GM19025 (cell line): ENCODE measurements around the gene NDFIP2.

Experiments
- ATAC-seq: cut with Tn5 transposase; IDR thresholded peaks from one replicate; pipeline ENCODE4 v1.9.1; 2021; ENCODE audit warnings: mild to moderate bottlenecking, low read depth, moderate library complexity; ENCODE audit not compliant: unreplicated experiment

Gene NDFIP2

DNA sequence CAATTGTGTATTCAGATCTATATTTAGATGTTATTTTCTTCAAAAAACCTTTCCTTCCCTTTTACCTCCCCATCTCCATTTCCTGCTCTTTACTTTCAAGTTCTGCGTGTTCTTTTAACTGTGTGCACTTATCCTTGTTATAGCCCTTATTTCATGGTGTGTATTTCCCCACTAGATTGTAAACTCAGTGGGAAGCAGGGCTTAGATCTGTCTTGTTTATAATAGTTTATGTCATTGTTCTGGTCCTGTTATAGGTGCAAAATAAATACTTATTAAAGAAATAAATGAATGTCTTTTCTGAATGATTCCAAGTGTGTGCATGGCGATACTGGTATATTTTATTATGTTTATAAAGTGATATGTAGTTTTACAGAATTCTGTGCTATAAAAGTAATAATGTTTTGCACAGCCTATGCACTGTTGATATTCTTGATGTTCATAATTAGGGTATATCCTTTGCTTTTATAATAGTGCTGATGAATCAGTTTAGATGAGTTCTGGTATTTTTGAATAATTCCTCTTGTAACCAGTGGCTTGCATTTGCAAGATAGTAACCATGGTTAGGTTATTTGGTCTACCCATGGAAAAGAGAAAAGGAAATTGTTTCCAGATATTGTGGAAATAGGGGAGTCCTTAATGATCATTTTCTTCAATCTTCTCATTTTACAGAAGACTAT is 12.1 kb downstream of the NDFIP2 start:
- no peak for ATAC-seq

DNA sequence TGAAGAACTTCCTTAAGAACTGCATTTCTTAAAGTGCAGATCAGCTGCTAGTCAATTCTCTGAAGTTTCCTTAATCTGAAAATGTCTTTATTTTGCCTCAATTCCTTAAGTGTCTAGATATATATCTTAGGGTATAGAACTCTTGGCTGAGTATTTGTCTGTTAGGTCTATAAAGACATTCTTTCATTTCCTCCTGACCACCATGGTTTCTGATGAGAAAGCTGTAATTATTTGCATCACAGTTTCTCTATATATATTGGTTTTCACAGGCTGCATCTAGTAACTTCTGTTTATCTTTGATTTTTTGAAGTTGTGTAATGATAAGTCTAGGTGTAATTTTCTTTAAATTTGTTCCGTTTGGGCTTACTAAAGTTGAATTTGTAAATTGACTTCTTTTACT is 15.2 kb downstream of the NDFIP2 start:
- ATAC-seq, result no peak

DNA sequence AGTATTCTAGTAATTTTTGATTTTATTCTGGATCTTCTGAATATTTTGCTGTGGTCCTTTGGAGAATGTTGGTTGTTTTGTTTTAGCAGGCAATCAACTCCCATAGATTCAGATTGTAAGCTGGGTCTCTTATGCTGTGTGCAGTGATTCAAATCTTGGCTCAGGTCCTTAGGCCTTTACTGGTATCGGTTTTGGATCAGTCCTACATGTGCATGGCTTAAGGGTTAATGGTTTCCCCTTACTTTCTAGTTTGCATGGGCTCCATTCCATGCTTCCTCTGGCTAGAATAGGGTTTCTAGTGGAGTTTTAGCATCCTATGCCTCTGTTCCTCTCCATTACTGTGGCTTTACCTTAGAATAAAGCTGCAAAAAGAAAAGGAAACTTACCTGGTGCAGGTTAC is 16.1 kb downstream of the NDFIP2 start:
- no peak for ATAC-seq

DNA sequence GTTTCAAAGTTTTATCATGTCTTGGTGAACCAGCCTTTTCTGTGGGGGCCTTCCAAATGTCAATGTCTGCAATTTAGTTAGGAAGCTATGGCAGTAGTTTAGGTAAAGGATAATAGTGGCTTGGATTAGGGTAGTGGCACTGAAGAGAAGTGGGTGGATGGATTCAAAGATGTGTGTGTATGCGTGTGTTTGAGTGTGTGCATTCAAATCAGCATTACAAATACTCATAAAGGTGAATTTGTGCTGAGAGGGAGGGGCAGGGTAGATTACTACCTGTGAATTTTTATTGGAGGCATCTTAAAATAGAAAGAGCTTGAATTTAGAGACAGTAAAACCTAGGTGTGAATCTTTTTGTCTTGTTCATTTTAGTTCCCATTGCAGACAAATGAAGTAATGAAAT is 16.9 kb downstream of the NDFIP2 start:
- no peak for ATAC-seq

DNA sequence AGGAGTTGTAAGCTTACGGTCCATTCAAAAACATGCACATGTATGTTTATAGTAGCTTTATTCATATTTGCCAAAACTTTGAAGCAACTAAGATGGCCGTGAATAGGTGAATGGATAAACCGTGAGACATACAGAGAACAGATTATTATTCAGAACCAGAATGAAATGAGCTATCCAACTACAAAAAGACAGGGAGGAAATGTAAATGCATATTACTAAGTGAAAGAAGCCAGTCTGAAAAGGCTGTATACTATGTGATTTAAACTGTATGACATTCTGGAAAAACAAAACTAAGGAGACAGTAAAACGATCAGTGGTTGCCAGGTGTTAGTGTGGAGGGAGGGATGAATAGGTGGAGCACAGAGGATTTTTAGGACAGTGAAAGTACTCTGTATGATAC is 19.9 kb downstream of the NDFIP2 start:
- no peak for ATAC-seq

DNA sequence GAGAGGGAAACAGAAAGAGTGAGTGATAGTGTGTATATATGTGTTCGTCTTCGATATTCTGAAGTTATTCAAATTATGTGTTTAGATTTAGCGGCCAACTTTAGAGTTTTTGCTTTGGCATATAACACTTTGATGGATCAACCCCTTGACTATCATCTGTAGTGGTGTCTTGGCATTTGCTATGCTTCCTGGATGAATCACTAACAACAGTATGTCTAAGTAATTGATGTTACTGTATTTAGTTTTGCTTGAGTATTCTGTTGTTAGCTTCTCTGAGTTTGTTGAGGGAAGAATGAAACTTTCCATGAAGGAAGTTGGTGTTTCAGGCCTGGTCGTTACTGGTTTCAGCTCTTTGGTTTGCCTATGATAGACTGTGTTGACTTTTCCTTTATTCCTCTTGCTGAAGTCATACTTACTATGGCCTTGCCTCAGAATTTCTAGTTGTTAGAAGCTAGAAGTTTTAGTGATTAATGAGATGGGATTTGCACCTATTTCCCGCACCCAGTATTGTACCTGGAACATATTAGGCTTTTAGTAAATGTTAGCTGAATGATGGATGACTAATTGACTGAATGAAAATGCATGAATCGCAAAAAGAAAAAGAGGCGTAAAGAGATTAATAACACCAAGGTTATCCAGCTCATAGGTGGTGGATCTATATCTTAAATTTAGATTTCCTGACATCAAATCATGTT is 20.7 kb downstream of the NDFIP2 start:
- no peak for ATAC-seq

DNA sequence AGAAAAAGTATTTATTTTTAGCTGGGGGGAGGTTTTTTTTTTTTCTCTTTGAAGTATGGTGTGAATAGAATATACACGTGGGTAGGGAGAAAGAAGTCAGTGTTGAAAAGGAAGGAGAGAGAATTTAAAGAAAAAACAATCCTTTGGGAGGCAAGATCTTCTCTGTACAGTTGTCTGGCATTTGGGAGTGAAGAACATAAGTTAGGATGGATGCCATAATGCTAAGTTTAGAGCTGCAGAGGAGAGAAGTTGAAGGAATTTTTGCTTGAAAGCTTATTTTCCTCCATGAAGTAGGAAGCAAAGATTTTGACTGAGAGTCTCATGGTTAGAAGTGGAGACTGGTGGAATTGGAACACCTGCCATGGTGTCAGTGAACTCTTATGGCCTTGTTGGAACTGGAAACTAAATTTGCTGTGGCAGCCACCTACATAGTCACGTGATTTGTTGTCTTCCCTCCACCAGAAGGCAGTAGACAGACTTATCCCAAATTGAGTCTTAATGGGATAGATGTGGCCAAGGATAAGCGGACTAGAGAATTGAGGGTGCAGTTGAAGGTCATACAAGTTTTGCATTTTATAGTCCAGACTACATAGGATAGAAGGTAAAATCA is 22.0 kb downstream of the NDFIP2 start:
- no peak for ATAC-seq

DNA sequence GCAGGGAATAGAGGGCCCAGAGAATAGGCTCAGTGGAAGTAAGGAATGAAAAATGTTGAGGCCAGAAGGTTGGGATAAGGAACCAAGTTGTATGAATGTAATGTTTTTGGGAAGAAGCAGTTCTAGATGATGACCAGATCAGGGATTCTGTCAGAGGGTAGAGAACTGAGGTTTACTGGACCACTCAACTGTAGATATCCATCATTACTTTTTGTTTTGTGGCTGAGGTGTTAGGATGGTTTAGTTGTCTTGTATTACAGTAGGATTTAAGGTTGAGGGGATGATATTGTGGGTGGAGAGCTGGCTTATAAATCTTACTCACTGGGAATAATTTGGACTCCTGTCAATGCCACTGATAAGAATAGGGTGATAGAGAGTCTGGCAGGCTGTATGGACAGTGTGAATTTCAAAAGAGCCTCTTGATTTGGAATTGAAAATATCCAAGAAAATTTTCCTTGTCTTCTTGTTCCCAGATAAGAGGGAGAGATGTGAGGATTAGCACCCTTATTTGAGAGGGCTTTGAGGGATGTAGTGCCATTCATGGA is 22.6 kb downstream of the NDFIP2 start:
- ATAC-seq, result no peak

DNA sequence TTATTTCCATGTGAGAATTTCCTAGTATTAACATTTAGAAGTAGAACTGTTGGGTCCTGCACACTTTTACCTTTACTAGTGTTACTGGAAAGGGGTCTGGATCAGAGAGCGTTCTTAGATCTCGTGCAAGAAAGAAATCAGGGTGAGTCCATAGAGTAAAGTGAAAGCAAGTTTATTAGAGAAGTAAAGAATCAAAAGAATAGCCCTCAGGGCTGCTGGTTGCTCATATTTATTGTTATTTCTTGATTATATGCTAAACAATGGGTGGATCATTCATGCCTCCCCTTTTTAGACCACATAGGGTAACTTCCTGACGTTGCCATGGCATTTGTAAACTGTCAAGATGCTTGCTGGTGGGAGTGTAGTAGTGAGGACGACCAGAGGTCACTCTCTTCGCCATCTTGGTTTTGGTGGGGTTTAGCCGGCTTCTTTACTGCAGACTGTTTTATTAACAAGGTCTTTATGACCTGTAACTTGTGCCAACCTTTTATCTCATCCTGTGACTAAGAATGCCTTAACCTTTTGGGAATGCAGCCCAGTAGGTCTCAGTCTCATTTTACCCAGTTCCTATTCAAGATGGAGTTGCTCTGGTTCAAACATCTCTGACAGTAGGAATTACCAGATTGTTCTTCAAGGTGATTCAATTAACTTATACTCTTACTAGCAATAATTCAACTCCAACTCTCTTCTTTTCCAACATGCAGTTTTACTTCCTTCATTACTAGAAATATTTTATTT is 27.4 kb downstream of the NDFIP2 start:
- no peak for ATAC-seq

DNA sequence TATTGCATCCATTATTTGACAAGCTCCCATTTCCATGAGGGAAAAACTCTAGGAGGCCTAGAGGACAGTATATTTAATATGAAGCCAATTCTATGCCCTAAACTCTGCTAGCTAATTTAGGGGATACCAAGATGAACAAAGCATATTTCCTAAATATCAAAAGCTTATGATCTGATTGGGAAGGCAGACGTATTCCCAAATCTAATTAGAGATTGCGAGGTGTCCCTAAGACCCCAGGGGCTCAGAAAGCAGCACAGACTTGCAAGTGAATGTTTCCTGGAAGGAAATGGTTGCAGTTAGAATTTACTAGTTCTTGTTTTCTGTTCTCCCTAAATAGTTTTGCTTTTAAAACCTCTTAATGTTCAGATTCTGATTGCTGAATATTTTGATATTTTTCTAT is 30.7 kb downstream of the NDFIP2 start:
- ATAC-seq, result no peak

DNA sequence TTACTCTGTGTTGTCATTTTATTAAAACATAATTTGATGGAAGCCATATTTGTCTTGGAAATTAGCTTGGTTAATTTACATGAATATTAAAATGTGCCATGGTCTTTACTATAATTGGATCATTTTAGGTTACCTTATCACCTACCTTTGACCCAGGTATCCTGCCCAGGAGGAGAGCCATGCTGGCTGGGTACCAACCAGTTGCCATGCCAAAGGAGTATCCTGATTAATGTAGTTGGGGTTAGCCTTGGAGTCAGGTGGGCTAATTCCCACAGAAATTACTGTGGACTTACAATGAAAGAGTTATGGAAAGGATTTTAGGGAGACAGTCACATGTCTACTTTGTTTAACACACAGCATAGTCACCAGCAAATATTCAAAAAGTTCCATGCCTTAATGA is 32.0 kb downstream of the NDFIP2 start:
- ATAC-seq, result no peak

DNA sequence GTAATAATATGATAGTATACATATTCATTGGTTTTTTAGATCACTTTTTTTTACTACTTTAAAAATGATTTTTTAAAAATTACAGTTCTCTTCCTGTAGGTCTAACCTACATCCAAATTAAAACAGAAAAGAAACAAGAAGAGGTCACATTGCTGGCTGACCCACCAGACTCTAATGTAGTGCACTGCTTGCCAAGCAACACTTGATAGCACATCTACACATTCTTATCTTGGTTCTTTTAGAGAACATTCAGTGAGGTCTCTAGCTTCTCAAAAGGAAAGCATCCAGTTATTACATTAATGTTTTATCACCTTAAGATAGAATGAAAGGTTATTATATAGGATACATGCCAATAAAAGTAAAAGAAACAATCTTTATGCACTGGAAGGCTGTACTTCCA is 35.6 kb downstream of the NDFIP2 start:
- ATAC-seq, result no peak

DNA sequence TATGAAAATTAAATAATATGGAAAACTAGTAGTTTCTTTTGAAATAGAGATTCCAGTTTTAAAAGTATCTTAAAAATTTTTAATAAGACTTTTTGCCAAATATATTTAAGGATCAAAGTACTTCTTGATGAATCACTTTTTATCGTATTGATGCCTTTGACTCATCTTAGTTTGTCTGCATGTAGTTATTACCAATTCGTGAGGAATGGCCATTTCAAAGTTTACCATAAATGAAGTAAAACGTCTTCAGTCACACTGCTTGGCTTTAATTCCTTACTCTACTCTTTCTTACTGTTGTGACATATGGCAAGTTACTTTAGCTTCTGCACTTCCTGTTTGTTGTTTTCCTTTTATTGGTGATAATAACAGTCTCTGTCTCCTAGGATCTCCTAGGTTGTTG is 38.3 kb downstream of the NDFIP2 start:
- ATAC-seq, result no peak

DNA sequence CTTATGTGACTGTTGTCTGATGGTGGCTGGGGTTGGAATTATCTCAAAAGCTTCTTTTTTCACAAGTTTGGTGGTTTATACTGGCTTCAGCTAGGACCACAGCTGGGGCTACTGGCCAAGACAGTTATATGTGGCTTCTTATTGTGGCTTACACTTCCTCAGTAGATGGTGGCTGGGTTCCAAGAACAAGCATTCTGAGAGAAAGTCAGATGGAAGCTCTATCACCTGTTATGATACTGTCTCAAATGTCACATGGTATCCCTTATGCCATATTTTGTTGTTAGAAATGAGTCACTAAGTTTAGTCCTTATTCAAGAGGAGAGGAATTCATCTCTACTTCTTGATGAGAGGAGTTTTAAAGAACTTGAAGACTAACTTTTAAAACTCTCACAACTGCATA is 41.6 kb downstream of the NDFIP2 start:
- peak; percentile 92 for ATAC-seq

DNA sequence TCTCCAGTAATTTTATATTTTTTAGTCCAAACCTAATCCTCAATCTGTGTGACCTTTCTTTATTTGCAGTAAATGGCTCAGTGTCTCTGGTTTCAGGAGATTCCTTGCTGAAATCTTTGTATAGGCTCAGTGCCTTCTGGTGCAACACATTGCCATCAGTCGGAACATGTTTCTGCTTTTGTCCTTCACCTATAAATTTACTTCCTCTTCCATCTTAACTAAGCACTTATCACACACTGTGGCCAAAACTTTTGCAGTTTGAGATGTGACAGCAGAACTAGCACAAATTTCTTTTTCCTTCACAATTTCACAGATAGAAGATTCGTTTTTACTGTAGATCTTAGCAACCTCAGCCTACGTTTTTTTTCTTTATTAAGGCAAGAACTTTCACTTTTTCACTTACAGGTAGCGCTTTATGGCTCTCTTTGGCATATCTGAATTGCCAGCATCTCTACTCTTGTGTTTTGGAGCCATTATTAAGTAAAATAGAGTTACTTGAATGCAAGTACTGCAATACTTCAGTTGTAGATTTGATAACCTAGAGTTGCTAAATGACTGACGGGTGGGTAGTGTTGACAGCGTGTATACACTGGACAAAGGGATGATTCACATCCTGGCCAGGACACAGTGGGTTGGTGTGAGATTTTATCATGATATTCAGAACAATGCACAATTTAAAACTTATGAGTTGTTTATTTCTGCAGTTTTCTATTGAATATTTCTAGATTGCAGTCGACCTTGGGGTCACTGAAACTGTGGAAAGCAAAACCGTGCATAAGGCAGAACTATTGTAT is 44.3 kb downstream of the NDFIP2 start:
- no peak for ATAC-seq

DNA sequence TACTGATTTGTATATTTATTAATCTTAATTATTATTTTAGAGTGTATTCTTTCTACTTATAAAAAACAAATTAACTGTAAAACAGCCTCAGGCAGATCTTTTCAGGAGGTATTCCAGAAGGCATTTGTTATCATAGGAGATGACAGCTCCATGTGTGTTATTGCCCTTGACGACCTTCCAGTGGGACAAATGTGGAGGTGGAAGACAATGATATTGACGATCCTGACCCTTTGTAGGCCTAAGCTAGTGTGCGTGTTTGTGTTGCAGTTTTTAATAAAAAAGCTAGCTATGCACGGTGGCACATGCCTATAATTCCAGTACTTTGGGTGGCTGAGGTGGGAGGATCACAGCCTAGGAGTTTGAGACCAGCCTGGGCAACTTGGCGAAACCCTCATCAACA is 46.7 kb downstream of the NDFIP2 start:
- no peak for ATAC-seq

DNA sequence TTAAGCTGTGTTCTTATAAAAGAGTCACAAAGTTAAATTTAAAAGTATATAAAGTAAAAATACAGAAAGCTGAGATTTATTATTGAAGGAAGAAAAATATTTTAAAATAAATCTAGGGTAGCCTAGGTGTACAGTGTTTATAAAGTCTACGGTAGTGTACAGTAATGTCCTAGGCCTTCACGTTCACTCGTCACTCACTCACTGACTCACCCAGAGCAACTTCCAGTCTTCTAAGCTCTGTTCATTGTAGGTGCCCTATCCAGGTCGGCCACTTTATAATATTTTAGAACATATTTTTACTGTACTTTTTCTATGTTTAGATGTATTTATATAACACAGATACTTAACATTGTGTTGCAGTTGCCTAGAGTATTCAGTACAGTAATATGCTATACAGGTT is 47.4 kb downstream of the NDFIP2 start:
- no peak for ATAC-seq

DNA sequence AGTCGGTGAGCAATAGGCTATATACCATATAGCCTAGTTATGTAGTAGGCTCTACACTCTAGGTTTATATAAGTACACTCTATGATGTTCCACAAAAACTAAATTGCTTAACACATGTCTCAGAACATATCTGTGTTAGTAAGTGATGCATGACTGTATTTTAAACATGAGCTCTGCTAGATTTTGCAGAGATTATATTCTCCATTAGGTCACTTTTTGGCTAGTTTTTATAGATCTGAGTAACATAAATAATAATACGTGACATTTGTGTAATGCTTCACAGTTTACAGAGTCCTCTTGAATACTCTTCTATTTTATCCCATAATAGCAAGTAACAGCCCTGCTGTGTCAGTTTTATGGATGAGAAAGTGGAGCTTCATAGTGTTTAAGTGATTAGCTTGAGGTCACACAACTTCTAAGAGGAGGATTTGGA is 47.8 kb downstream of the NDFIP2 start:
- ATAC-seq, result no peak

DNA sequence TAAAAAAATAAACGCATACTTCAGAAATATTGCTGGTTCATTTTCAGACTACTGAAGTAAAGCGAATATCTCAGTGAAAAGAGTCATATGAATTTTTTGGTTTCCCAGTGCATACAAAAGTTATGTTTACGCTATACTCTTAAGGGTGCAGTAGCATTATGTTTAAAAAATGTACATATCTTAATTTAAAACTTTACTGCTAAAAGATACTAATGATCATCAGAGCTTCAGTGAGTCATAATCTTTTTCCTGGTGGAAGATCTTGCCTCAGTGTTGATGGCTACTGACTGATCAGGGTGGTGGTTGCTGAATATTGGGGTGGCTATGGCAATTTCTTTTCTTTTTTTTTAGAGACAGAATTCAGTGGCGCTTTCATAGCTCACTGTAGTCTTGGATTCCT is 48.9 kb downstream of the NDFIP2 start:
- no peak for ATAC-seq

DNA sequence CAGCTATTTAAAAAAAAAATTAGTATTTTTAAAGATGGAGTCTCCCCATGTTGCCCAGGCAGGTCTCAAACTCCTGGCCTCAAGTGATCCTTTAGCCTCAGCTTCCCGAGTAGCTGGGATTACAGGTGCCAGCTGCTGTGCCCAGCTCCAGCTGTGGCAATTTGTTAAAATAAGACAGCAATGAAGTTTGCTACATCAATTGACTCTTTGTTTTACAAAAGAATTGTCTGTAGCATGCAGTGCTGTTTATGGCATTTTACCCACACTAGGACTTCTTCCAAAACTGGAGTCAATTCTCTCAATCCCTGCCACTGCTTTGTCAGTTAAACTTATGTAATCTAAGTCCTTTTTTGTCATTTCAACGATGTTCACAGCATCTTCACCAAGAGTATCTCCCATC is 49.3 kb downstream of the NDFIP2 start:
- ATAC-seq, result no peak
